ENCODE data around the gene CYSTM1. TPM values are rescaled to one million over a fixed set of nuclear protein-coding genes. Genes with fewer than 3 reads are reported as not detected.
"Not testable (repeated sequence)": the region's sequence is repeated elsewhere in the genome, so short reads cannot be mapped to it uniquely, and the experiment has no call there.

Gene CYSTM1
- total RNA-seq, 1 donor from 2014 or later: 49.5 TPM

GRCh38 chr5:140196115-140196814, 21.3 kb downstream of the CYSTM1 start:
- ATAC-seq: no peak
- no peak for DNase-seq (ENCODE audit: low spot score)
- intact Hi-C loops (cut with DNase I): no loop called here

DNA sequence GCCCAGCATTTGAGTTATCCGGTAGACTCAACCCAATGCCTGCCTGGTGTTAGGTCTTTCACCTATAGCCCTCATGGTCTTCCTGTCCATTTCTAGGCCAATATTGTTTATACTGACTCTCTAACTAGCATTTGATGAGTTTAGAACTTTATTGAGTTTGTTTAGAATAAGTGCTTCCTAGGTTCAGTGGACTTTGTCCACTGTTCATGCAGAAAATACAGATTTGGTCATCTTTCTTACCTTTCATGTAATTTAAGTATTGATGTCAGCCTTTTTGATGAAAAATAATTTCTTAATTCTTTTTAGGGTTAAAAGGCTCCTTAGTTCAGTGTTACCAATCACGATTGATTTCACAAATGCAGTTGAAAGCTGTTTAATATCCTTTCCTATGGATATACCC, 22.0 kb downstream of the CYSTM1 start:
- ATAC-seq (no peak), DNase-seq (ENCODE audit: low spot score) (no peak)
- intact Hi-C loops (cut with DNase I): no loop called here

DNA sequence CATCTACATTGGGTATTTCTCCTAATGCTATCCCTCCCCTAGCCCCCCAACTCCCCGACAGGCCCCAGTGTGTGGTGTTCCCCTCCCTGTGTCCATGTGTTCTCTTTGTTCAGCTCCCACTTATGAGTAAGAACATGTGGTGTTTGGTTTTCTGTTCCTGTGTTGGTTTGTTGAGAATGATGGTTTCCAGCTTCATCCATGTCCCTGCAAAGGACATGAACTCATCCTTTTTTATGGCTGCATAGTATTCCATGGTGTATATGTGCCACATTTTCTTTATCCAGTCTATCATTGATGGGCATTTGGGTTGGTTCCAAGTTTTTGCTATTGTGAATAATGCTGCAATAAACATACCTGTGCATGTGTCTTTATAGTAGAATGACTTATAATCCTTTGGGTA, 23.9 kb downstream of the CYSTM1 start:
- intact Hi-C loops (cut with DNase I); ATAC-seq; DNase-seq (ENCODE audit: low spot score): not testable (repeated sequence)

DNA sequence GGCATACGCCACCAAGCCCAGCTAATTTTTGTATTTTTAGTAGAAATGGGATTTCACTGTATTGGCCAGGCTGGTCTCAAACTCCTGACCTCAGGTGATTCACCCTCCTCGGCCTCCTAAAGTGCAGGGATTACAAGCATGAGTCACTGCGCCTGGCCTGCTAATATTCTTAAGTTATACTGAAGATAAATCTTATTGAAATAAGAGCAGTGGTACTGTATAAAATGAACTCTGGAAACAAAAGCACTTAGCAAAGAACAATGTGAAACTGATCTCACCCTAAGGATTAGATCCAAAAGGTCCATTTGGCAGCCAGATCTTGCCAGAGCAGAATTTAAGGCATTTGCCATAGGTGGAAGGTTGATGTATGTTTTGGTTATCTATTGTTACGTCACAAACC, 27.1 kb downstream of the CYSTM1 start:
- ATAC-seq (no peak), DNase-seq (ENCODE audit: low spot score) (no peak)
- intact Hi-C loops (cut with DNase I): no loop called here

- no peak for ATAC-seq
- DNase-seq (ENCODE audit: low spot score): no peak
- intact Hi-C loops (cut with DNase I): no loop called here
Observed at GRCh38 chr5:140202610-140203009, 27.6 kb downstream of the CYSTM1 start.

- no peak for ATAC-seq
- DNase-seq (ENCODE audit: low spot score): no peak
- intact Hi-C loops (cut with DNase I): no loop called here
Observed at GRCh38 chr5:140205216-140205615, 30.2 kb downstream of the CYSTM1 start.

- ATAC-seq (no peak), DNase-seq (ENCODE audit: low spot score) (no peak)
- intact Hi-C loops (cut with DNase I): no loop called here
Observed at GRCh38 chr5:140205952-140206351, 31.0 kb downstream of the CYSTM1 start.

- DNase-seq (ENCODE audit: low spot score) (no peak), ATAC-seq (no peak)
- intact Hi-C loops (cut with DNase I): no loop called here
Observed at GRCh38 chr5:140207250-140207964, 32.4 kb downstream of the CYSTM1 start.

DNA sequence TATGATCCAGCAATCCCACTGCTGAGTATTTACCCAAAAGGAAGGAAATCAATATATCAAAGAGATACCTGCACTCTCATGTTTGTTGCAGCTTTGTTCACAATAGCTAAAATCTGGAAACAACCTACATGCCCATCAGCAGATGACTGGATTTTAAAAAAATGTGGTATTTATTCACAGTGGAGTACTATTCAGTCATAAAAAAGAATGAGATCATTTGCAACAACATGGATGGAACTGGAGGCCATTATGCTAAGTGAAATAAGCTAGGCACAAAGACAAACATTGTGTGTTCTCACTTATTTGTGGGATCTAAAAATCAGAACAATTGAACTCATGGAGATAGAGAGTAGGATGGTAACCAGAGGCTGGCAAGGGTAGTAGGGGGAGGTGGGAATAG, 33.1 kb downstream of the CYSTM1 start:
- intact Hi-C loops (cut with DNase I): no loop called here
- no peak for DNase-seq (ENCODE audit: low spot score)
- ATAC-seq: no peak

DNA sequence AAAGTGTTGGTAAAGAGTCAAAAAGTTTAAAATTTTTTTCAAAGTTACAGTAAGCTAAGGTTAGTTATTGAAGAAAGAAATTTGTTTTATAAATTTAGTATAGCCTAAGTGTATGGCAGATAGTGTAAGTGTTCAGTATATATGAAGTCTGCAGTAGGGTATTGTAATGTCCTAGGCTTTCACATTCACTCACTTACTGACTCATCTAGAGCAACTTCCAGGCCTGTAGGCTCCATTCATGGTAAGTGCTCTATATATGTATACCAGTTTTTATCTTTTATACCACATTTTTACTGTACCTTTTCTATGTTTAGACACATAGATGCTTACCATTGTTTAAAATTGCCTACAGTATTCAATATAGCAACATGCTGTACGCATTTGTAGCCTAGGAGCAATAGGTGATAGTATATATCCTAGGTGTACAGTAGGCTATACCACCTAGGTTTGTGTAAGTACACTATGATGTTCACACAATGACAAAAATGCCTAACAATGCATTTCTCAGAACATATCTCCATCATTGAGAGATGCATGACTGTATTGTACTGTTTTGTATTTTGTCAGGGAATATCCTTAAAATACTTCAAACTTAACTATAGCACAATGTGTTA, 38.5 kb downstream of the CYSTM1 start:
- intact Hi-C loops (cut with DNase I): no loop called here
- ATAC-seq (no peak), DNase-seq (ENCODE audit: low spot score) (no peak)

- no peak for ATAC-seq
- intact Hi-C loops (cut with DNase I): no loop called here
- no peak for DNase-seq (ENCODE audit: low spot score)
Observed at GRCh38 chr5:140214831-140215230, 39.8 kb downstream of the CYSTM1 start.

DNA sequence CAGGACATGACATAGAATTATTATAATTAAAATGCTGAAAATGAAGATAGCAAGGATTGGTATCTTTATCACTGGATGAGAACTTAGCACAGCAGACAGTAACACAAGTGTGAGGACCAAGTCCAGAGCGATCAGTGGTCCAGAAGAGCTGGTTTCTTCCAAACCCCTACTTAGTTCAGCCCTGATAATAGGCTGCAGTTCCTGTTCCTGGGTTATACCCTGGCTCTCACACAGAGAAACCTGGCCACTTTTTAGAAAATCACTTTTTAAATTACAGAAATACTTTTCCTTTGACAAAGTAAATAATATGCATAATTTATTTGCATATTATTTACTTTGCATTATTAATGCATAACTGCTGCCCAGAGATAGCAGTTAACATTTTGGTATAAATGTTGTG, 40.3 kb downstream of the CYSTM1 start:
- DNase-seq (ENCODE audit: low spot score) (no peak), ATAC-seq (no peak)
- intact Hi-C loops (cut with DNase I): no loop called here

- intact Hi-C loops (cut with DNase I): no loop called here
- no peak for DNase-seq (ENCODE audit: low spot score)
- ATAC-seq: no peak
Observed at GRCh38 chr5:140216478-140217074, 41.6 kb downstream of the CYSTM1 start.

DNA sequence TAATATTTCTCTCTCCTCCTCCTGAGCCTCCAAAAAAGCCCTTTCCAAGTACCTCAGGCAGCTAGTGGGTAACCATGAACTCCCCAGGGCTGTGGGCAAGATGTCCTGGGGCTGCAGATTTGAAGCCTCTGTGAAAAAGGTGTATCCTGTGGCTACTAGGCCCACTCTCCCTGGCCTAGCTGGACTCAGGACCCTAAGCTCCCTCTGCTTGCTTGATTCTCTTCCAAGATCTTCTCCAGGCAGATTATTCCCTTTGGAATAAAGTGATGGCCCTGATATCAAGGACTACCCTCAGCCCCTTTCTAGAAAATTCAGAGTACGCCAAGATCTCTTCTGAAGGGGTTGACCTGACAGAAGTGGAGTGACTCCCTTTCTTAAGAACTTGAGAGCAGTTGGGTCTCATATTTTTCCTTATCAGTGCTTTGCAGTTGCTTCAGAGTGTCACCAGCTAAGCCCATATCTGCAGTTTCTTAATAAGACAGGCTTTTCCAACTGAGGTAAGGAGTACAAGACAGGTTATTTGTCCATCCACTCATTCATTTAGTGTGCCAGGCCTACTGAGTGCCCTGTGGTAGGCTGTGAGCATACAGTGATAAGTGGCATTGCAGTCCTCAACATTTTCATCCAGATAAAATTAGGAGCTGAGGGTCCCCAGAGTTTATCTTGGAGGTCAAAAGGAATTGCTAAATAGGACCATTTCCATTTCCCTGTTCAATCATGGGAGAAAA, 42.5 kb downstream of the CYSTM1 start:
- DNase-seq (ENCODE audit: low spot score) (no peak), ATAC-seq (no peak)
- intact Hi-C loops (cut with DNase I): no loop called here

DNA sequence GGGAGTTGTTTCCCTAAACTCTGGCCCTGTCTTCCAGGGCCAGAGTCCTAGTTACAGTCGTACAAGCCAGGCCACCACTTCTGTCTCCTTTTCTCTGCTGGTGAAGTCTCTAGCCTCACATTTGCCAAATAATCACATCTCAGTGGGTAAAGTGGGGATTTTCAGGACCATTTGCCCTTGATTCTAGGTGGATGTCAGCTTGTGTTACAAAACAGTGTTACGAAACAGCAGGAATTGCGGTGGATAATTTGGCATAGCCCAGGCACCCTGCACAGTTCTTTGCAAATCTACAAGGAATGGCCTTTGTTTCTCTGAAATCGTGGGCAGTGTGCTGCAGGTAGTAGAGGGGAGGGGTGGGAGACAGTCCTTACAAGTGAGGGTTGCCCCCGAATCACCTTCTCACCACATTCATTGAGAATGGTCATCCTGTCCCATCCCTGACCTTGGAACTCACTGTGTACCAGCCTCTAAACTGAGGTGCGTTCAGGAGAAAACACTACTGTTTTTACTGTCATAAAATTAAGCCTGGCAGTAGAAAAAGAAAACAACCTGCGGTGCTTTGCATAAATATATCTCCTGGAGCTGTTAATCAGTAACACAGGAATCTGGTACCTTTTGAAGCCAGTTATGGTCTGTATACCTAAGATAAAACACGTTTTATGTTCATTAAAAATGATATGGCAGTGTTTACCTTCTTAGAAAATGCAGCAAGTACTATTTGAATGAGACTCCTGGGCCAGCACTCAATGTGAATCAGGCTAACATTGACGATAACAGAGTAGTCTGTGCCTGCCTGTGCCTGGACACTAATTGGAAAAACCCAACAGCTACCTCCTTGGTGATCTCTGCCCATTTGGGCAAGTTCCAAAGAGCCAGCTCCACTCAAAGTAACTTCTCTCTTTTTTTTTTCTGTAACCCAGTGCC, 44.3 kb downstream of the CYSTM1 start:
- intact Hi-C loops (cut with DNase I): no loop called here
- no peak for ATAC-seq
- no peak for DNase-seq (ENCODE audit: low spot score)

DNA sequence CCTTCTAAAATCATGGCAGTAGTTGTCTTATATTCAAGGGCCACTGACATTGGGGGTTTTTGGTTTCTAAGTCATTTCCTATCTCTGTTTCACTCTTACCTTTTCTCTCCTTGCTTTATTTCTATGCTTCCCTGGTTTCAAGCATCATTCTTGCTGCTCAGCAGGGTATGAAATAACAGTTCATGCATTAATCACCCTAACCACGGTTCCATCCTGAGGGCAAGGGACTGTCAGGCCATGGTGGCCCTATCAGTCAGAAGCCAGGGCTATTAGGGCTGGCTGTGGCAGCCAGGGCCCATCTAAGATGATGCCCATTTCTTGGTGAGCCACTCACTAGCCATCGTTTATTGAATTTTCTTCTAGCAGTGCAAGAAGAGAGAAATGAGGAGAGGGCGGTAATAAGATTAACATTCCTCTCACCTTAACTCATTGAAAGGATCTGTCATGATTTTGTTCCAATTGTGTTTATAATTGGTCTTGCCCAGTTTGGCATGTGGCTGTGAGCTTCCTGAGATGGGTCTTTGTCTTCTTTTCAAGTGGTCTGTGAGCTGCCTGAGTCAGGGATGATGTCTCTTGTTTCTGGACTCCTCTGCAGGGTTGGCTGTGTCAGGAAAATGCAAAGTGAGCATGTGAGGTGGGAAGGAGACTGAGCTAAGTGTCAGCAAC, 45.2 kb downstream of the CYSTM1 start:
- intact Hi-C loops (cut with DNase I): no loop called here
- ATAC-seq (no peak), DNase-seq (ENCODE audit: low spot score) (no peak)

GRCh38 chr5:140220698-140221064, 45.7 kb downstream of the CYSTM1 start:
- ATAC-seq: no peak
- DNase-seq (ENCODE audit: low spot score): no peak
- intact Hi-C loops (cut with DNase I): no loop called here

DNA sequence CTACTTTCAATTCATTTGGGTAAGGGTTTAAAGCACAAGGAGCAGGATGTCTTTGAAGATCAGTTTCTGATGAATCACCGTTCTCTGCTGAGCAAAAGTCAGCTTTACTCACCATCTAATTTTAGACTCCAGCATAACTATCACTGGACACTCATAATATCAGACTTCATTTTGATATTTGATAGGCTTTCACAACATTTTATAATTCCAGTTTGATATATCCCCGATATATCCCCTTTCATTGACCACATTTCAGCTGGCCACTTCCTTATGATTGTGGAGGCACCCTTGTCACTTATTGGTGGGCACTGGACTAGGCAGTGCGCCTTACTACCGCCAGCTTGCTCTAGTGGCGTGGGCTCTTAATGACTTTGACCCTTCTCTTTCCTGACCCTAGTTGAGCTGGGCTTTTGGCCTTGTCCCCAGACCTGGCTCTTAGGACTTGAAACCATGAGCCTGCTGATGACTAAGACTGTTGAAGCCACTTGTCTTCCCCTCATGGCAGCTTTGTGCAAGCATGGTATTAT, 46.8 kb downstream of the CYSTM1 start:
- ATAC-seq: no peak
- no peak for DNase-seq (ENCODE audit: low spot score)

More for the DNA sequence above, 46.8 kb downstream of the CYSTM1 start:
- intact Hi-C loops (cut with DNase I): no loop called here

All from sciatic nerve (tissue), 2 donors.